Measurements from ENCODE around the gene BBX.
"Not testable (repeated sequence)": the region's sequence is repeated elsewhere in the genome, so short reads cannot be mapped to it uniquely, and the experiment has no call there.

BBX gene

GRCh38 chr3:107833722-107834416 is 311.1 kb downstream of the BBX start:
- no peak for TF ChIP-seq CTCF (IDR thresholded peaks at IDR 0.05; ENCODE audit: insufficient read depth, low read depth, low read length, missing control alignments)
- H3K4me3 ChIP-seq (ENCODE audit: low read depth, low read length): no peak overlapping the region
- DNase-seq (ENCODE audit: low read depth): no peak

- H3K4me3 ChIP-seq (ENCODE audit: low read depth, low read length); DNase-seq (ENCODE audit: low read depth): not testable (repeated sequence)
Measured at GRCh38 chr3:107835001-107835400, 312.2 kb downstream of the BBX start.

GRCh38 chr3:107837895-107838612 is 315.3 kb downstream of the BBX start:
- H3K4me3 ChIP-seq (ENCODE audit: low read depth, low read length): no peak overlapping the region
- TF ChIP-seq CTCF (IDR thresholded peaks at IDR 0.05; ENCODE audit: insufficient read depth, low read depth, low read length, missing control alignments): no peak
- DNase-seq (ENCODE audit: low read depth): peak; percentile 4

GRCh38 chr3:107841831-107842230 is 319.1 kb downstream of the BBX start:
- no peak overlapping the region for H3K4me3 ChIP-seq (ENCODE audit: low read depth, low read length)
- TF ChIP-seq CTCF (IDR thresholded peaks at IDR 0.05; ENCODE audit: insufficient read depth, low read depth, low read length, missing control alignments): no peak
- no peak for DNase-seq (ENCODE audit: low read depth)

GRCh38 chr3:107842940-107843339 is 320.2 kb downstream of the BBX start:
- no peak overlapping the region for H3K4me3 ChIP-seq (ENCODE audit: low read depth, low read length)
- DNase-seq (ENCODE audit: low read depth): no peak
- TF ChIP-seq CTCF (IDR thresholded peaks at IDR 0.05; ENCODE audit: insufficient read depth, low read depth, low read length, missing control alignments): no peak

GRCh38 chr3:107845380-107846278 is 322.9 kb downstream of the BBX start:
- no peak overlapping the region for H3K4me3 ChIP-seq (ENCODE audit: low read depth, low read length)
- DNase-seq (ENCODE audit: low read depth): no peak
- no peak for TF ChIP-seq CTCF (IDR thresholded peaks at IDR 0.05; ENCODE audit: insufficient read depth, low read depth, low read length, missing control alignments)

- peak; percentile 57 for DNase-seq (ENCODE audit: low read depth)
- no peak overlapping the region for H3K4me3 ChIP-seq (ENCODE audit: low read depth, low read length)
- peak; percentile 65 for TF ChIP-seq CTCF (IDR thresholded peaks at IDR 0.05; ENCODE audit: insufficient read depth, low read depth, low read length, missing control alignments)
Measured at GRCh38 chr3:107846279-107846852, 323.6 kb downstream of the BBX start.

All from GM12865 (cell line).